Upper lobe of left lung (tissue), 4 donors: ENCODE data around the gene CDKN2A.

Experiments
- POLR2AphosphoS5 ChIP-seq, 2 donors: sonication (generic); formaldehyde crosslinking; IDR thresholded peaks; one replicate each; pipeline ENCODE4 v1.5.1; 2017; ENCODE audit warnings: antibody characterized with exemption in 2 of 2
- TF ChIP-seq, protein P1 (sequence below), 6 experiments: fragments of 450-650 bp in 4 of 6; fragments of 200-600 bp in 2 of 6; sonication (generic) in 2 of 6; IDR thresholded peaks; one replicate each; pipeline ENCODE4 v1.5.1; 2016 to 2019; ENCODE audit warnings: antibody characterized with exemption in 6 of 6

DNA sequence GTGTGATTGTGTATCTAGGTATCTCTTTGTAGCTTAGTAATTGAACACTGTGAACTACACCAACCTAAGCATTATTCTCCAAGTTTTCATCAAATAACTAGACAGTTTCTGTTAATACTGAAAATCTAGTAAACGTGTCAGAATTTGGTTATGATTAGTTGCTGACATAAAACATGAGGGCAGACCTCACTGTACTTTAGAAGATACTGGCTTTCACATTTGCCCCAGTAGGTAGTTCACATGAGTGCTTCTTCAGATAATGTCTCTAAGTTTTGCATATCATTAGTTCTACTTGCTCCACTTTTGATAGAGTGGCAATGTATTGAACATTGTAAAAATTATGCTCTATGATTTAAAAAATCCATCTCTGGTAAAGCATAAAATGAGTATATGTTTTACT is 7.8 kb upstream of the CDKN2A start:
- TF ChIP-seq, protein P1, sequence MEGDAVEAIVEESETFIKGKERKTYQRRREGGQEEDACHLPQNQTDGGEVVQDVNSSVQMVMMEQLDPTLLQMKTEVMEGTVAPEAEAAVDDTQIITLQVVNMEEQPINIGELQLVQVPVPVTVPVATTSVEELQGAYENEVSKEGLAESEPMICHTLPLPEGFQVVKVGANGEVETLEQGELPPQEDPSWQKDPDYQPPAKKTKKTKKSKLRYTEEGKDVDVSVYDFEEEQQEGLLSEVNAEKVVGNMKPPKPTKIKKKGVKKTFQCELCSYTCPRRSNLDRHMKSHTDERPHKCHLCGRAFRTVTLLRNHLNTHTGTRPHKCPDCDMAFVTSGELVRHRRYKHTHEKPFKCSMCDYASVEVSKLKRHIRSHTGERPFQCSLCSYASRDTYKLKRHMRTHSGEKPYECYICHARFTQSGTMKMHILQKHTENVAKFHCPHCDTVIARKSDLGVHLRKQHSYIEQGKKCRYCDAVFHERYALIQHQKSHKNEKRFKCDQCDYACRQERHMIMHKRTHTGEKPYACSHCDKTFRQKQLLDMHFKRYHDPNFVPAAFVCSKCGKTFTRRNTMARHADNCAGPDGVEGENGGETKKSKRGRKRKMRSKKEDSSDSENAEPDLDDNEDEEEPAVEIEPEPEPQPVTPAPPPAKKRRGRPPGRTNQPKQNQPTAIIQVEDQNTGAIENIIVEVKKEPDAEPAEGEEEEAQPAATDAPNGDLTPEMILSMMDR (IDR thresholded peaks at IDR 0.05), result no peak
- TF ChIP-seq POLR2AphosphoS5 (IDR thresholded peaks at IDR 0.05), result no peak
